Stimulated activated CD8-positive, alpha-beta memory T cell treated with anti-CD3 and anti-CD28 coated beads, Interleukin-15, amount 100 ng/mL, for 1 hour (primary cell): ENCODE measurements around the gene CSTF1.
"Not testable (repeated sequence)": the region's sequence is repeated elsewhere in the genome, so short reads cannot be mapped to it uniquely, and the experiment has no call there.

Source experiments
- DNase-seq: peaks from one replicate; pipeline ENCODE4 v3.0.0-alpha.2; 2020; ENCODE audit warnings: low read depth

The CSTF1 gene

DNA sequence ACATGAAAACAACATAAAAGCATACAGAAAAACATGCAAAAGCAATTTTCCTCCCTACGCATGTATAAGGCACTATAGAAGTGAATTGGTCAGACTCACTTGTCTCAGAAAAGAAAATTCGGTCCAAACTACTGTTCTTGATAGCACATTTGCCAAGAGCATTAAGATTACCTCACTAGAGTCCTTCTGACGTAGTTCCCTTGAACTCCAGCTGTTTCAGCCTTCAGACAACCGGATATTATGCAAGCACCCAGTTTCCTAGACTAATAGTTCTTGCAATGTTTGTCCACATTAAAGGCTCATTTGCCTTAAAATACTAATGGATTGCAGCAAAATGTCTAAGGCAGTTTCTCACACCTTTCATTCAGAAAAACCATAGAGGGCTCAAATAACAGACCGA is 17.1 kb downstream of the CSTF1 start:
- DNase-seq = no peak

DNA sequence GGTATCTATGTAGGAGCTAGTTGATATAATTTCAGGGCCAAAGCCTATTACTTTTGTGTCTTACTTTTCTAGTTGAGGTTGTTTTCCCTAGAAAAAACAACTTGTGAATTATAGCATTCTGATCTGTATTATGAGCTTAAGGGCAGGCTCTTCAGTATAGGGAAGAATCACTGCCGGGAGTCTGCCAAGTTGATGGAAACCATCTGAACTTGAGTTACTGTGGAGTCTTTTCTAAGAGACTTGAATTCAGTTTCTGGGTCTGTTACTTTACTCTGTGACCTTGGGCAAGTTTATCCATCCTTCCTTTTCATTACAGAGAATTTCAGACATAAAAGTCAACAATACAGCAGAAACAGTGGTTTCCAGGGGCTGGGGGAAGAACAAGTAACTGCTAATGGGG is 17.5 kb downstream of the CSTF1 start:
- no peak for DNase-seq

DNA sequence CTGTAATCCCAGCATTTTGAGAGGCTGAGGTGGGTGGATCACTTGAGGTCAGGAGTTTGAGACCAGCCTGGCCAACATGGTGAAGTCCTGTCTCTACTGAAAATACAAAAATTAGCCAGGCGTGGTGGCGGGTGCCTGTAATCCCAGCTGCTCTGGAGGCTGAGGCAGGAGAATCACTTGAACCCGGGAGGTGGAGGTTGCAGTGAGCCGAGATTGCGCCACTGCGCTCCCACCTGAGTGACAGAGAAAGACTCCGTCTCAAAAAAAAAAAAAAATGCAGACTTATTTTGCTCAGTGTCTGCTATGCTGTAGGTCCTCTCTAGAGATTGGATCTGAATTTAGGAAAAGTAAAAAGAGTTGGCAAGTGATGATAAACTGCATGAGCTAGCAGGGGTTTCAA is 18.8 kb downstream of the CSTF1 start:
- DNase-seq = not testable (repeated sequence)

GRCh38 chr20:56411759-56412472 is 19.5 kb downstream of the CSTF1 start, which contains the start of gene CASS4:
TSS of gene CASS4 (plus strand) at chr20:56412260. CDS start at chr20:56412459, 199 bp downstream.
- no peak for DNase-seq

DNA sequence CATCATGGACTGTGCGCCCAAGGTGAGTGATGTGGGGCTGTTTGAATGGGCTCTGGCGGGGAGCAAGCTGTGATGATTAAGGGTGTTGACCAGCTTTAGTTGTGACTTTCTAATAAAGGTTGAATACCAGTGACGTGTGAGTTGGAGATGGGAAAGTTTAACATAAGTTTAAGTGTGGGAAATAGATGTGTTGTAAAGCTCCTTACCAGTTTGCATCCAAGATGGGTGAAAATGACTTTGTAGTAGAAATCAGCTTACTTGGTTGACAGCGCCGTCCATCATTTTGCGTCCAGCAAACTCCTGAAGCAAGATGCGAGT is 20.0 kb downstream of the CSTF1 start:
- DNase-seq = no peak

DNA sequence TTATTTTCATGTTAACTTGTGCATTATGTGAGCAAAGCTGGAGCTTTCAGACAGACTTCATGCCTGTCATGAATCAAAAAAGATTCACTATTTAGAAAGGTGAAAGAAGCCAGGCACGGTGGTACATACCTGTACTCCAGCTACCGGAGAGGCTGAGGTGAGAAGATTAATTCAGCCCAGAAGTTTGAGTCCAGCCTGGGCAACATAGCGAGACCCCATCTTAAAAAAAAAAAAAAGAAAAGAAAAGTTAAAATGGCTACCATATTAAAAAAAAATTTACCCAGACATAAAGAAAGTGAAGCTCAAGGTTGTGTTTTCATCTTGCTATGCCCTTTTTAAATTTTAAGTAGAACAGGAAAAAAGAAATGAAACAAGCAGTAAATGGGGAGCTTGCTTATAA is 20.5 kb downstream of the CSTF1 start:
- no peak for DNase-seq

DNA sequence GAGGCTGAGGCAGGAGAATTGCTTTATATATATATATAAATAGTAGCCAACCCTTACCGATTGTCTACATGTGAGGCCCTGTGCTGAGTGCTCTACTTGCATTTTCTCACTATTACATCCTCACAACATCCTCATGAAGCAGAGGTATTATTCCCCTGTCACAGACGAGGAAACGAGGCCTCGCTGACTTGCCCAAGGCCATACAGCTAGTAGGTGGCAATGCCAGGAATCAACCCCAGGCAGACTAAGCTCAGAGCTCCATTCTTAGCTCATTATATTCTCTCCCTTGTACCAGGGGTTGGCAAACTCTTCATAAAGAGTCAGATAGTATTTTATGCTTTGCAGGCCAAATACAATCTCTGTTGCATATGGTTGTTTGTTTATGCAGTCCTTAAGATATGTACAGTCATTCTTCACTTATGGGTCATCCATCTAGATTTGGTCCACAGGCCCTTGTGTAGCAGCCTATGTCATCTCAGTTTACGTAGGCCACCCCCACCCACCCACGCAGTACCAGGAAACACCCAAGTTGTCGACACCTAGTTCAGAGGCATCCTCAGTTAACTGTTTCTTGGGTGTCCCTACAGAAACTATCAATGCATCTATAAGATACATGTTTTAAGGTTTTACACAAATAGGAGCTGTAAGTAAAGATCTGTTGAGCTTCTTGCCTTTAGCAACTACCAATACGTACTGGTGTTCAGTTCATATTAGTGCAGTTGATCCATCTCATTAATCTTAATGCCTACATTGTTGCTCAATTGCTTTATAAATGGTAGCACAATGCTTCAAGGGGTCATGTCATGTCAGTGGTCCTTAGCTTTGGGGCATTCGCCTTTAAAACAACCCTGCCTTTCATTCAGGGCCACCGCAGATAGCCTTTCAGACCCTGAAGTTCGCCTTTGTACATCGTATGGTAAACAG is 22.7 kb downstream of the CSTF1 start:
- DNase-seq = no peak

DNA sequence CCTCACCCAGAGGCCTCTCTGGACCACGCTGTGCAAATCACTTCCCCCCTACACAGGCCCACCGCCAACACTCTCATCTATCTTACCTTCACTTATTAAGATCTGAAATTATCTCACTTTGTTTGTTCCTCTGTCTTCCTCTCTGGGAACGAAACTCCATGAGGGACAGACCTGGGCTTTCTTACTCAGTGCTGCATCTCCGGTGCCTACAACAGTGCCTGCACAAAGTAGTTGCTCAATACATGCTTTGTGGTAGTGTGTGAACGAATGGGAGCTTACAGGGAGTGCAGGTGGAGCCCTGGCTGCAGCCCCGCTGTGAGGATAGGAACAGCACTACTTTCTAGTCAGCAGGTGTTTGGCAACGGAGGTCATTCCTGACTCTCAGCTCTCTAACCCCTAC is 25.0 kb downstream of the CSTF1 start:
- DNase-seq = no peak

DNA sequence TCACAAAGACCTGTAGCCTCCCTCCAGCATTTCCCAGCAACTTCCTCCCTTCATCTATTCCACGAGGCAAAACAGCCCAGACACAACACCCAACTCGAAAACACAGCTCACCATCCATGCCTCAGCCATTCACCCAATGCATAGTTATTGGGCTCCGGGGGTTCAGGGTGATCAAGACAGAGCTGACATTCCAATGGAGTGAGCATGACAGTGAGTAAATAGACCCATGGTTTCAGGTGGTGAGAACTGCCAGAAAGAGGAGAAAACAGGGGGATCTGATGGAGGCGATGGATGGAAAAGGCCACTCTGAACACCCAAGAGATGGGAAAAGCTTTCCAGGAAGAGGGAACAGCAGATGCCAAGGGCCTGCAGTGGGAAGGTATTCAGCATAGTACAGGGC is 25.5 kb downstream of the CSTF1 start:
- no peak for DNase-seq

DNA sequence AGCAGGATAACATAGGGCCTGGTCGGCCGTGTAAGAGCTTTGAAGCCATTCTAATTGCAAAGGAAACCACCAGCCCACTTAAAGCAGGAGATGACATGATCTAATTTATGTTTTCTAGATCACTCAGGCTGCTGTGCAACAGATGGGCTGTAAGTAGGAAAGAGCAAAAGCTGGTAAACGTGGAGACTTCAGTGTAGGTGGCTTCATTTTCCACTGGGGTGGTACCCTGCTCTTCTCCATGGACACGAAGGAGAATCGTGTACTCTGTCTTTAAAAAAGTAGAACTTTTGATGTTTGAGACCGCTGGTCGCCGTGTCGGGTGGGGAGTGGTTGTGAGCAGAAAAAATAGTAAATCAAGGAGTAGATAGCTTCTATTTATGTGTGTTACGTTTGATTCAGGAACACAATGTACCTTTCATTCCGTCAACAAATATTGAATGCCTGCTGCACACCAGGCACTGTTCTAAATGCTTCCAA is 26.0 kb downstream of the CSTF1 start:
- no peak for DNase-seq

- DNase-seq = no peak
Measured at GRCh38 chr20:56420028-56420427, 27.6 kb downstream of the CSTF1 start.

- DNase-seq = no peak
Measured at GRCh38 chr20:56420940-56421688, 28.7 kb downstream of the CSTF1 start.

DNA sequence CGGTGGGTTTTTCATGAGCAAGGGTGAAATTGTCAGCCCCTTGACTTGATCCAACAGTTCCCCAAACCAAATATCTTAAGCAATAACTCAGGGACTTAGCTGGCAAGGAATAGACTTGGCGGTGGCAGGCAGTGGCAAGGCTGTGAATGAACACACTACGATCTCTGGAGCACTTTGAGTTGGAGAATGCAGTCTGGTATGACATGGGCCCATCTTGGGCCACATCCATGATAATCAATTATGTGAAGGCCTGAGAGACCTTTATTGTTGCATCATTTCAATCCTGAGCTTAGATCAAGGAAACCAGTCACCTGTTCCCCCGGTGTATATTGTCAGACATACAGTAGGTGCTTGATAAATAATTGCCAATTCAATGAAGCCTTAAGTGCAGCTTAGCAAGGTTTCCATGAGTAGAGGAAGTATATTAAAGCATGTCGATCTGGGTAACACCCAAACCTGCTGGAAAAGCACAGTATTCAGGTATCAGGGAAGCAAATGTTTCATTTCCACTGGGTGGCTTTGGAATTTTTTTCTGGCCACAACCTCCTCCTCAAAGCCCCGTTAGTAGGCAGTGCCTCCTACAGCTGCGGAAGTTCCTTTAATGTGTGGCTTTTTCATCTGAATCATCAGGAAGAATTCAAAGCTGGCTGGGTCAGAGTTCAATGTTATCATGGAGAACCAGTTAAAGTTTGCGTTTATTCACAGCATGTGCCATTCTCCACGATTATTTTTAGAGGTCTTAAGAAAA is 29.8 kb downstream of the CSTF1 start:
- DNase-seq = no peak

GRCh38 chr20:56422824-56423189 is 30.4 kb downstream of the CSTF1 start:
- DNase-seq = no peak

DNA sequence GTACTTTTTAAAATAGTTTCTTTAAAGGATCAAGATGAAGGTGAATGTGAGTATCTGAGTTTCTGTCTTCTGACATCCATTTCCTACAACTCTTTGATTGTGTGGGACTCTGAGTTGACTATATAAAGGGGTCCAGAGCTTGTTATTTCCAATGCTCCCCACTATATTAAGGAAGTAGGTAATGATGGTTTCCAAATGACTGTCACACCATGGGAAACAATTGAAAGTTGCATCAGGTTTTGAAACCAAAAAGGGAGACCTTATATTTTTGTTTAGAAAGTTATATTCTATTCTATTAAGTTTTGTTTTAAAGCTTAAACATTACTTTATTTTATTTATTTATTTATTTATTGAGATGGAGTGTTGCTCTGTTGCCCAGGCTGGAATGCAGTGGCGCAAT is 30.8 kb downstream of the CSTF1 start:
- no peak for DNase-seq

DNA sequence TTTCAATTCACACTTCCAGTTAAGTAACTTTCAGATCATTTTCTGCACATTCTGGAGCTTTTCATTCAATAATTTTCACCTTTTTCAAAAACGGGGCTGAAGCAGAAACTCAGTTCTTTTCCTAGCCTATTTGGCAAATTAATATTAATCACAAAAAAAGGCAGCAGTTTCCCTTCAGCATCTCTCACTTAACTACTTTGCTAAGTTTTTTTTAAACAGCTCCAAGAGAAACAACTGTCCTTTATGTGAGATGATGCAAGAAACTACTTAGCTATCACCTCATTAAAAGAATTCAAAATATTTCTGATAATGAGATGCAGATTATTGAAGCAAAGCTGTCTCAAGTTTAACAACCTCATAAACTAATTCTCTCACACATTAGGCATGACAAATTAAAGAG is 31.4 kb downstream of the CSTF1 start:
- no peak for DNase-seq

- no peak for DNase-seq
Measured at GRCh38 chr20:56424931-56425330, 32.5 kb downstream of the CSTF1 start.

DNA sequence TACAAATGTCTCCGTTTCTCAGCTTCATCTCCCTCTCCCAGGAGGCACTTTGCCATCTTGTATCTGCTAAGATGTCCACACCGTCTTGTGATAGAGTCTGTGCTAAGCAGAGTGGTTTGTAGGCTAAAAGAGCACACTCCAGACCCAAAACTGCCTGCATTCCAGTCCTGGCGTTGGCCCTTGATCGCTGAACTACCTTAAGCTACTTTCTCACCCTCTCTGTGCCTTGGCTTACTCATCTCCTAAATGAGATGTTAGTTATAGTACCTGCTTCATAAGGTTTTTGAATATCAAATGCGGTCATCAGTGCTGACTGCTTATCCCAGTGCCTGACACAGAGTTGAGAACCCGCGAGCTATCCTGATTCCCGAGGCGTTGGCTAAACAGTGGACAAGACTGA is 33.6 kb downstream of the CSTF1 start:
- DNase-seq = no peak

DNA sequence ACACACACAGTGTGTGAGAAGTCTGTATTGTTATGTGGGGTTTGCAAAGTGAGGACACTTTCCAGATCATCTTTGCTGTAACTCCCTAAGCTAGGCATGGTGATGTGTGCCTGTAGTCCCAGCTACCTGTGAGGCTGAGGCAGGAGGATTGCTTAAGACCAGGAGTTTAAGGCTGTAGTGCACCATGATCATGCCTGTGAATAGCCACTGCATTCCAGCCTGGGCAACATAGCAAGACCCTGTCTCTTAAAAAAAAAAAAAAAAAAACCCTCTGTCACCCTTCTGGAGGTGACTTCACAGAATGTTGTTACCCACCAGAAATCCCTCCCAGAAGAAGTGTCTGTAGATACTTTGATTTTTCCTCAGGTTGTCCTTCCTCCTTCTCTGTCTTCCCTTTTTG is 34.5 kb downstream of the CSTF1 start:
- DNase-seq = no peak

DNA sequence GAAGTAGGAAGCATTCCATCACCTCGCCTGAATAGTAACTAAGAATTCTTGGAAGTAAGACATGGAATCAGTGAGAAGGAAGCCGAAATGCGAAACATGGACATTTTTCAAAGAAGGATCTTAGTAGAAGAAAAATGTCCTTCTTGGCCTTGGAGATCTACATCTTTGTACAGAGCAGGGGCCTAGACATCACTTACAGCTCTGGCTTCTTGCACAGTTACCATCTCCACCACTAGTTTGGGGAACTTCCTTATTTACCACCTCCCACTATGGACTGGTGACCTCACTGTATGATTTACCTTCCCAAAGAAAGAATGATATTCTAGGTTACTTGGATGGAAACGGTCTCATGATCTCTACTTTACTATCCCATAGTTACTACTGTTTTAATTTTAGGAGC is 35.4 kb downstream of the CSTF1 start:
- no peak for DNase-seq

- DNase-seq = no peak
Measured at GRCh38 chr20:56428410-56428809, 36.0 kb downstream of the CSTF1 start.

DNA sequence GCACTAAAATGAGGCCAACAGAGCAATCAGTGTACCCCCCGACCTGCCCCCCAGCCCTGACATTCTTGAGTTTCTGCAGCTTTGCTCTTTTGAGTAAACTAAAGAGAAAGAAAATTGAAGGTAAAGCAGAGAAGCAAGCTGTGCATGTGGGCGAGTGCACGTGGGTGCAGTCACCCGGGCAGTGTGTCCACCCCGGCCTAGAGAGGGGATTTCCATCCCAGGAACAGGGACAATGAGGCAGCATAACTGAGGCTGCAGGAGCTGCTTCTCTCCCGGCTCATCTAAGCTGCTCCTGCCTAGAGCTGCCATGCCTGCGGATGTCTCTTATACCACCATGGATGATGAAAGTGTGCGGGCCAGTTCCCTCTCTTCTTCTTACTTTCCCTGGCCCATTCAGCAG is 36.4 kb downstream of the CSTF1 start:
- DNase-seq = no peak
